ENCODE measurements around the gene IL23R.

GRCh38 chr1:67130673-67131072 is 35.6 kb upstream of the IL23R start:
- TF ChIP-seq ZNF274 (IDR thresholded peaks at IDR 0.05; ENCODE audit: low read depth, low read length) (no peak), SUZ12 (IDR thresholded peaks at IDR 0.05; ENCODE audit: extremely low read depth, insufficient read depth, insufficient read length) (no peak), YY1 (IDR thresholded peaks at IDR 0.05; ENCODE audit: insufficient read depth, insufficient read length) (no peak)

Data from NT2/D1 (cell line).